GM19324 (cell line): ENCODE measurements around the gene SYT1.
"Not testable (repeated sequence)": the region's sequence is repeated elsewhere in the genome, so short reads cannot be mapped to it uniquely, and the experiment has no call there.

Experiments
- ATAC-seq: cut with Tn5 transposase; IDR thresholded peaks from one replicate; pipeline ENCODE4 v1.9.1; 2021; ENCODE audit warnings: mild to moderate bottlenecking, moderate library complexity; ENCODE audit not compliant: unreplicated experiment, low FRiP score

Gene SYT1

DNA sequence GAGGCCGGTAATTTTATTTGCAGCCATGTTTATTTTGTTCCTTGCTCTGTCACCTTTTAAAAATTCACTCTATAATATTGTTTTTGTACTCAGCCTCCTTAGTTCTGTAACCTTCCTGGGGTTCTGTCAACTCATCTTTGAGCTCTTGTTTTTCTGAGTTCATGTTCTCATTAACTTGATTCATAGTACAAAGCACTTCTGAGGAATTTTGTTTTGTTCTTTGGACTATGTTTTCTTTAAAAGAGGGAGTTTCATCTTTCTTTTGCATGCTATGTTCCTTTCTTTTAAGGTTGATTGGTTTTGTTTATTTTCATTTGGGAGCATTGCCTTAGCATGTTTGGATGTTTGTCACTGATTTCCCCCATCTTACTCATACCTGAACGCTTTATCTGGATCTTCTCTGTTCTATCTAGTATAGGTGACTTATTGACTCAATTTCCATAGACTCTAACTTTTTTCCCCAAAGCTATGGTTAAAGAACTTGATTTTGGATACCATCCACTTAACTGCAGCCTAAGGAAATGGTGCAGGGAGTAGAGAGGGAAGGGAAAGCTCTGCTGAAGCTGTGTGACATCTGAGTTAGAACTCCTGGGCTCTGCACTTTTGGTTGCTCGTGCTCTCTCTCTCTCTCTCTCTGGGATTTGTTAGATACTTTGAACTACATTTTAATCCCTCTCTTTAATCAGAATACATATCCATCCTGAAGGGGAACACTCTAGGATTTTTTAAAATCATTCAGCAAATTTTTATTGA lies 557.7 kb downstream of the SYT1 start:
- no peak for ATAC-seq

DNA sequence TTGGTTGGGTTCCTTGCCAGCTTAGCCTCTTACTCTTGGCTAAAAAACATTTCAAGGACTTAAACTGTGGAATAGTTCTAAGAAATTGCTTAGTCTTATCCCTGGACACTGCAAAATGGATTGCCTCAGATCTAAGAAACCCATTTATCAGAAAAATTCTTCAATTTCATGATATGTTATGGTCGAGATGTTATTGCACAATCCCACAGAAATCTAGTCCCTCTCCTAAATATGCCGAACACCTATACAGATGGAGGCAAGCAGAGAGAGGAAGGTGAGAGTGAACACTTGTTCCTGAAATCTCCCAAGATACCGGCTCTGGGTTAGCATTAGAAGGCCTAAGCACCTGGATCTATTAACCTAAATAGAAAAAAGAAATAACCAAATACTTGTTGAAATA lies 559.0 kb downstream of the SYT1 start:
- ATAC-seq, result no peak

- ATAC-seq, result no peak
Observed at GRCh38 chr12:79424109-79424721, 559.6 kb downstream of the SYT1 start.

GRCh38 chr12:79426121-79426520 lies 561.5 kb downstream of the SYT1 start:
- ATAC-seq, result no peak

DNA sequence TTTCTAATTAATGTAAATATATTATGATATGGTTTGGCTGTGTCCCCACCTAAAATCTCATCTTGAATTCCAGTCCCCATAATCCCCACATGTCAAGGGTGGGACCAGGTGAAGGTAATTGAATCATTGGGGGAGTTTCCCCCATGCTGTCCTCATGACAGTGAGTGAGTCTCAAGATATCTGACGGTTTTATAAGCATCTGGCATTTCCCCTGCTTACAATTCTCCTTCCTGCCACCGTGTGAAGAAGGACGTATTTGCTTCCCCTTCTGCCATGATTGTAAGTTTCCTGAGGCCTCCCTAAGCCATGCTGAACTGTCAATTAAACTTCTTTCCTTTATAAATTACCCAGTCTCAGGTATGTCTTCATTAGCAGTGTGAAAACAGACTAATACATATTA lies 562.2 kb downstream of the SYT1 start:
- ATAC-seq, result not testable (repeated sequence)

DNA sequence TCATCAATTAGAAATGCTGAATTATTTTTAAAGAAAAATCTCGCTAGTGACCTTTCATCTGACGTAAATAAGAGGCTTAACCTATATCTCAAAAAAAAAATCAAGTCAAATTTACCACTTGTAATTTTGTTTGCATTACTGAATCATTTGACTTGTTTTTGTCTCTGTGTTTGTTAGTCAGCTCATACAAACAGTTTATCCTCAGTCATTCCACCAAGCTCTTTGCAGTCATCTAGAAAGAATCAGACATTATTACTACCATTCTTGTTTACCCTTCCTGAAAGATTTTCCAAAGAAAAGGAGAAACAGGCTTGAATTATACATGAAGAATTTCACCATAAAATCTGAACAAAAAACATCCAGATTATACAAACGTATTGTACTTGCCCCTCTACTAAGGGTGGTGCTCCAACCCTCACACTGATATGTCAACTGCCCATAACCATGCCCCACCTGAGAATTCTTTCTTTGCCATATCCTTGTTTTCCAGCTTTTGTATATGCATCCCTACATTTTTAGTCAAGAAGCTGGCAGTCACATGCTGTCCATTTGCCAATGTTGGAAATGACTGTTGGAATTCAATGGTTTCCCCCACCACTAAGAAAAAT lies 569.0 kb downstream of the SYT1 start:
- ATAC-seq, result no peak

GRCh38 chr12:79434561-79434960 lies 570.0 kb downstream of the SYT1 start:
- ATAC-seq, result no peak

DNA sequence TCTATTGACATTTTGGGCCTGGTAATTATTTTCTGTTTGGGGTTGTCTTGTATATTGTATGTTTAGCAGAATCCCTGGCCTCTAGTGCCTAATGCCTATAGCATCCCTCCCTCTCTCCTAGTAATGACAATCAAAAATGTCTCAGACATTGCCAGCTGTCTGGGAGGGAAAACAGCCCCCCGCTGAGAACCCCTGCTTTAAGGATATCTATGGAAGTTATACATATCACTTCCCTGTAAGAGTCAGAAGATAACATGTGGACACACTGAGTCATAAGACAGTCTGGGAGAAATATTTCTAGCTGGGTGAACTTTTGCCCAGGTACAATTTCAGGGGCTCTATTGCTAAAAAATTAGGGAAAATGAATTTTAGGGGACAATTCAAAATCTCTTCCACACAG lies 571.2 kb downstream of the SYT1 start:
- no peak for ATAC-seq

DNA sequence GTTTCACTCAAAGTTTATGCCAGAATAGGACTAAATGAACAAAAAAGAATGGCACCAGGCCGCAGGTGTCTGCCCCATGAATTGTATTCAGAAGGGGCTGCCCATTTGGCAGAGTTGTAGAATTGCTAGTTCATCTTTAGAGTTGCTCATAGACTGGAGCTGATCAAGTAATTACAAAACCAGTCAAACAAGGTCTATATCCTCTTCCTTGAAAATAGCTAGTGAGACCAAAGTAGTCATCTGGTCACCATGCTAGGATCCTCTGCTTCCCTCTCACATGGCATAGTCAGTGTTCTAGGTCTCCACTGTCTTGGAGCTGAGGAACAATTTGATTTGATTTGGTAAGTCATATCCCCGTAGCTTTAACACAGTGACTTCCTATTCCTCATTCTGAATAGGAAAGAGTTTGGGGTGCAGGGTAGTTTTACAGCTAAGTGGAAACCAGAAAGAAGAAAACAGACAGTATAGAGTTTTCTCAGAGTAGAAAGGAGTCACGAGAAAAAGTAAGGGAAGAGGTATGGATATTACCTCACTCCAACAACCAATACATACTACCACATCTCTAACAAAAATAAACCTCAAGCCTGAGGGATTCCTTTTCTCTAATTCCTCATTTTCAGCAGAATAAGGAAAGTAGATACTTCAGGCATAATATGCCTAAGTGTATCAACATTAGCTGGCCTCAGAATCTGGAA lies 574.1 kb downstream of the SYT1 start:
- no peak for ATAC-seq

DNA sequence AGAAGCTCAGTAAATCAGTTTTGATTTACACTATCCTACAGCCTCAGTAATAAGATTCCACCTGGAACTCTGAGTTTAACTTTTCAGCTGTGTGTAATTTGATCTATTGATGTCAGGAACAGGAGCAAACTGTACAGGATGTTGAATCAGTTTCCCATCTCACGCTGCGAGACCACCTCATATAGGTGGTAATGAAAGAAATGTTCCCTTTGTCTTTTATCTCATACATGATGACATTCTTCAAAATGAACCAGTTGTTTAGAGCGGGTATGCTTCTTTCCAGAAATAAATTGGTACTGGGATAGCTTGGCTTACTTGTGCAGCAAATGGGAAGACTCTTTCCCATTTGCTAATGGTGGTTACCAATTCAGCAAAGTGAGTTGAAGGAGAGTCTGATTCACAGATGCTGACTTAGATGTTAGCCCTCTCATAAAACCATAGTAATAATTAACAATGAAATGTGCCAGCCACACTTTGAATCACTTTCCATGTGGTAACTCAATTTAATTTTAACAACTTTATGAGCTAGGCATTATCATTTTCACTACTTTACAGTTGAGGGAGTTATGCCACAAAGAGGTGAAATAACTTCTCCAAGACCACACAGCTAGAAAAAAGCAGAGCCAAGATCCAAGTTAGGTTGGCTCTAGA lies 574.7 kb downstream of the SYT1 start:
- no peak for ATAC-seq

DNA sequence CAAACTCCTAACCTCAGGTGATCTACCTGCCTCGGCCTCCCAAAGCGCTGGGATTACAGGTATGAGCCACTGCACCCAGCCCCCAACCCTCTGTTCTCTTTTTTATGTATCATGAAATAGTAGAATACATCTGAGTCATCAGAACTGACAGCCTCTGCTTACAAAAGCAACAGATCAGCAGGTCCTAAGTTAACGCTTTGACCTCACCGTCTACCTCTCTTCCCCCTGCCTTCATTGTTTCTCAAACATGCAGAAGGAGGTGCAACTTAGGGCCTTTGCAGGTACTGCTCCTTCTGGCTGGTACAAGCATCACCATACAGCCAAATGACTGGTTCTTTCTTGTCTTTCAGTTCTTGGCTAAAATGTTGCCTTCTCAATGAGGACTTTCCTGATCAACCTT lies 577.0 kb downstream of the SYT1 start:
- ATAC-seq, result no peak

GRCh38 chr12:79442396-79442795 lies 577.8 kb downstream of the SYT1 start:
- no peak for ATAC-seq

- no peak for ATAC-seq
Observed at GRCh38 chr12:79444089-79444488, 579.5 kb downstream of the SYT1 start.

- ATAC-seq, result no peak
Observed at GRCh38 chr12:79448816-79449215, 584.2 kb downstream of the SYT1 start.

- ATAC-seq, result no peak
Observed at GRCh38 chr12:79451365-79451764, 586.8 kb downstream of the SYT1 start.

DNA sequence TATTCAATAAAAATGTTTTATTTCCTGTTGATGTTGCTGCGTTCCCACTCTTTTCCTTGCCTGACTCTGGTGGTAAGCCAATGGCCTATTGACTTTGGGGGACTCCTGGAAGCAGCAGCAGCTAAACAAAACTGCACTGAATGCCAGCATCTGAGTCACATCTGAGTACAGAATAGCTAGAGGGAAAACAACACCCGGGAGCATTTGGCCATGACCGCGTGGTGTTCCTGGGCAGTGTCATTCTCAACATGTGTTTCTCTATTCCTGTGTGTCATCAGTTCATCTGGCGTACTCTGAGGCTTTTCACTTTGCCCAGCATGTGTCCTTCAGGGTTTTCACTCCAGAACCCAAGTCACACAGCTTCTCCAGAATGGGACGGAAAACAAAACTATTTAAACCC lies 587.4 kb downstream of the SYT1 start:
- ATAC-seq, result no peak

DNA sequence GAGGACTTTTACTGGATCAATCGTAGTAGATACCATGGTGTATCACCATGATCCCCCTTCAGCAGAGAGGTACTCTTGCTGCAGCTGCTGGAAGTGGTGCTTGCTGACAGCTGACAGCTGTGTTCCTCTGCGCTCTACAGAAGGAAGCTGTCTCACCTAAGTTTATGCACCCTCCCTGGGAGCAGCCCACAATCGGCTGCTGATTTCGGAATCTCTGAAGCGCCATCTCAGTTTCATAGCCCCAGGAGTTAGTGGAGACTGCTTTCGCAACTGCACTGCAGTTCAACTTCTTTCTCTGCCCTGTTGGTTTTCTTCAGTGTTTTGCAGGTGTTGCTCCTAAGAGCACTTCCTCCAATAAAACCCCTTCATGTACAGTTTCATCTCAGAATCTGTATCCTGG lies 588.3 kb downstream of the SYT1 start:
- no peak for ATAC-seq

DNA sequence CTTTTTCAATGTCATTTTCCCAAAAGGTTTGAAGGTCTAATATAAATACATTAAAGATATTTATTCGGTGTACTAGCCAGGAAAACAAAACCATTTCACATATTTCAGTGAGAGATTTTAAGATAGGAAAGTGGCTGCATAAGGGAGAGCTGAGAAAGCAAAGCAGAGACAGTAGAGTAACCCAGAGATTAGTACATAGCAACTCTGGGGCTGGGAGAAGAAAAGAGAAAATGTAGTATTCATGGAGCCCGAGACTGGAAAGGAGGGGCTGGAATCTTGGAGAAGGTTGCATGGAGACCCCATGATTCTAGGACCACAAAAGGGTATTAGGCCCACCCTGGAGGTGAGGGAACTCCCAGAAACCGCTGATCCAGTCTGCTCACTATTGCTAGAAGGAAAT lies 589.2 kb downstream of the SYT1 start:
- ATAC-seq, result no peak

DNA sequence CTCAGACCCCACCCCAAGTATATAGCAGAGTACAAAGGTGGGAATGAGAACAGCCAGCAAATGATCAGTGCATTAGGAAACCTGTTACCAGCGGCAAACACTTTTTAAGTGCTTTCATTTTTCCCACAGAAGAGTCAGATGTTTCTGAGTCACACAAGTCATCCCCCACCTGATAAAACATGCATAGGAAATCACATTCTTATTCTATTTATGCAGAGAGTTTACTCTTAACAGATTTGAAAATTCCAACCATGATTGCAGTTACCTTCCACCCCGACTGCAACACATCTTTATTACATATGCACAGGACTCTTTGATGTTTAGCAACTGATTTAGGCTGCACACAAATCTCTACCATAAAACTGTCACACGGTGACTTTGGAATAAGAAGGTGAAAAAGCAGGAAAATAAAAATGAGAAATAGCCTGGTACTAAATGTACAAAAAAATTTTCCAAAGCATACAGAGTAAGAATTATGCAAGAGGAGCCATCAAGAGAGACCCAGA lies 589.8 kb downstream of the SYT1 start:
- no peak for ATAC-seq

DNA sequence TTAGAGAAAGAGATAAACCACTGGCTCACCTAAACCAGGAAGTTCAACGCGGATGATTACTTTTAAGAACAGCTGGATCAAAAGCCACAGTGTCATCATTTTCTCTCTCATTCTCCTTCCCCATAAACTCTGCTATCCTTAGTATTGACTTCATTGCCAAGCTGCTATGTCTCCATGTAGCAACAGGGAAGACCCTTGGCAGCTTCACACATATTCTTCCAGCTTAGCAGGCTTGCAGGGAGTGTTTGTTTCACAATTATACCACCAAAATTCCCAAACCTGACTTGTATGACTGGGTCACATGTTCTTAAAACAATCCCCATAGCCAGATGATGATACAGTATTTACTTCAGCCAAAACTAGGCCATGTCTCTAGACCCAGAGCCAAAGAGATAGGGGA lies 590.7 kb downstream of the SYT1 start:
- ATAC-seq, result no peak

DNA sequence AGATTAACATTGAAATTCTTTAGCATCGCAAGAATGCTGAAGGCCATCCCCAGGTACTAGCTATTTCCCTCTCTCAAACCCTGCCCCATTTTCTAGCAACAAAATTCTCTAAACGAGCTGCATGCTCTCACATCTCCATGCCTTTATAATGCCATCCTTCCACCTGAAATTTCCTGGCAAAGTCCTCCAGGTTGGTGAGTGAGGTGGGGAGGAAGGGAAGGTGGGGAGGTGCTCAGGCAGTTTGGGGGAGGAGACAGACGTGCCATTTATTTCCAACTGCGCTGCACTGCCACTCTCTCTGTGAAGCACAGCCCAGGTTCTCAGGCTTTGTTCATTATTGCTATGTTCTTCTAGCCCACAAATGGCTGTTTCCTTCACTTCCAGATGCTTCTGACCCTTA lies 617.7 kb downstream of the SYT1 start:
- ATAC-seq, result no peak
